Activated CD8-positive, alpha-beta memory T cell treated with anti-CD3 and anti-CD28 coated beads for 36 hours (primary cell): ENCODE measurements around the gene CHKA. TPM values are rescaled to one million over a fixed set of nuclear protein-coding genes. Genes with fewer than 3 reads are reported as not detected.

ENCODE experiments used
- CTCF ChIA-PET: fragments of 350-600 bp; sonication (Branson Sonifier 250); formaldehyde crosslinking; loops from one replicate; lab custom pipeline; 2021; ENCODE audit warnings: antibody characterized with exemption; lab: Charles Lee
- POLR2A ChIA-PET: fragments of 350-600 bp; sonication (Branson Sonifier 250); formaldehyde crosslinking; loops from one replicate; lab custom pipeline; 2021; ENCODE audit warnings: antibody characterized with exemption; lab: Charles Lee
- total RNA-seq, 2 experiments: library from RNA; stranded (reverse); gene quantifications; one replicate each; pipeline ENCODE4 v1.2.3, GENCODE V29; 2021

The CHKA gene
- total RNA-seq, 2 experiments from 2014 or later, result 12.2 to 12.3 TPM

GRCh38 chr11:68145120-68145866 is 24.1 kb upstream of the CHKA start:
- ChIA-PET CTCF (no interaction called here), POLR2A (no interaction called here)

- ChIA-PET POLR2A (no interaction called here), CTCF (interaction anchor here (0.6 kb wide), 1 partner anchor 61 kb away, joined by 3 read pairs; no protein-coding TSS in a partner anchor)
These were observed 22.1 kb upstream of the CHKA start for GRCh38 chr11:68143310-68143689.

- ChIA-PET POLR2A (no interaction called here), CTCF (no interaction called here)
These were observed 21.5 kb upstream of the CHKA start for GRCh38 chr11:68142441-68143309.

GRCh38 chr11:68142028-68142412 is 20.8 kb upstream of the CHKA start:
- ChIA-PET POLR2A (no interaction called here), CTCF (no interaction called here)

GRCh38 chr11:68141246-68142027 is 20.2 kb upstream of the CHKA start:
- CTCF ChIA-PET, result no interaction called here

GRCh38 chr11:68140496-68141245 is 19.5 kb upstream of the CHKA start:
- CTCF ChIA-PET, result no interaction called here
- POLR2A ChIA-PET, result no interaction called here

More at GRCh38 chr11:68141246-68142027, 20.2 kb upstream of the CHKA start:
- POLR2A ChIA-PET, result no interaction called here

GRCh38 chr11:68138237-68138636 is 17.0 kb upstream of the CHKA start:
- POLR2A ChIA-PET, result no interaction called here
- CTCF ChIA-PET, result interaction anchor here (0.6 kb wide), 1 partner anchor 40 kb away, joined by 4 read pairs; no protein-coding TSS in a partner anchor

GRCh38 chr11:68137833-68138232 is 16.6 kb upstream of the CHKA start:
- ChIA-PET CTCF (no interaction called here), POLR2A (interaction anchor here (0.6 kb wide), 1 partner anchor 204 kb away, joined by 3 read pairs; no protein-coding TSS in a partner anchor)

GRCh38 chr11:68136866-68137265 is 15.7 kb upstream of the CHKA start:
- ChIA-PET CTCF (interaction anchor here (0.7 kb wide), 1 partner anchor 38 kb away, joined by 3 read pairs; no protein-coding TSS in a partner anchor), POLR2A (no interaction called here)

- ChIA-PET POLR2A (no interaction called here), CTCF (no interaction called here)
These were observed 14.0 kb upstream of the CHKA start for GRCh38 chr11:68135161-68135560.

- ChIA-PET CTCF (no interaction called here), POLR2A (no interaction called here)
These were observed 12.6 kb upstream of the CHKA start for GRCh38 chr11:68133761-68134160.

GRCh38 chr11:68130121-68130520 is 8.9 kb upstream of the CHKA start:
- CTCF ChIA-PET, result no interaction called here
- POLR2A ChIA-PET, result no interaction called here

- ChIA-PET POLR2A (no interaction called here), CTCF (no interaction called here)
These were observed 7.6 kb upstream of the CHKA start for GRCh38 chr11:68128682-68129327.

- ChIA-PET POLR2A (no interaction called here), CTCF (no interaction called here)
These were observed 6.8 kb upstream of the CHKA start for GRCh38 chr11:68127714-68128681.

GRCh38 chr11:68125164-68125563 is 4.0 kb upstream of the CHKA start:
- ChIA-PET CTCF (no interaction called here), POLR2A (no interaction called here)

- ChIA-PET POLR2A (no interaction called here), CTCF (no interaction called here)
These were observed 1.9 kb upstream of the CHKA start for GRCh38 chr11:68122936-68123539.
